Sciatic nerve (tissue), 2 donors: ENCODE results near the gene CSNK1G2. TPM values are rescaled to one million over a fixed set of nuclear protein-coding genes. Genes with fewer than 3 reads are reported as not detected.
"Not testable (repeated sequence)": the region's sequence is repeated elsewhere in the genome, so short reads cannot be mapped to it uniquely, and the experiment has no call there.

Source experiments
- ATAC-seq: fragments of 200-7000 bp; cut with Tn5 transposase; one replicate; pipeline ENCODE4 v1.9.1; 2020; ENCODE audit warnings: mild to moderate bottlenecking, moderate library complexity
- DNase-seq: peaks from one replicate; pipeline ENCODE4 v3.0.0-alpha.2; 2020; ENCODE audit warnings: low spot score
- intact Hi-C: fragments of 100-400 bp; cut with DNase I; formaldehyde crosslinking; loops from one replicate; pipeline ENCODE4 v1.14.2; 2022
- total RNA-seq: library from RNA; stranded (reverse); fragmentation: NEBNext Ultra II Directional; extraction: Animal tissue kit (Norgen Biotek cat#: 25700); gene quantifications from one replicate; pipeline ENCODE4 v1.2.1, GENCODE V29; 2021
- donor health status: DM: no; HTN: no; CAD: no.
- donor health status: DM: no; HTN: no; CAD: no.

CSNK1G2 gene
- total RNA-seq, 1 donor from 2014 or later: 51.6 TPM

DNA sequence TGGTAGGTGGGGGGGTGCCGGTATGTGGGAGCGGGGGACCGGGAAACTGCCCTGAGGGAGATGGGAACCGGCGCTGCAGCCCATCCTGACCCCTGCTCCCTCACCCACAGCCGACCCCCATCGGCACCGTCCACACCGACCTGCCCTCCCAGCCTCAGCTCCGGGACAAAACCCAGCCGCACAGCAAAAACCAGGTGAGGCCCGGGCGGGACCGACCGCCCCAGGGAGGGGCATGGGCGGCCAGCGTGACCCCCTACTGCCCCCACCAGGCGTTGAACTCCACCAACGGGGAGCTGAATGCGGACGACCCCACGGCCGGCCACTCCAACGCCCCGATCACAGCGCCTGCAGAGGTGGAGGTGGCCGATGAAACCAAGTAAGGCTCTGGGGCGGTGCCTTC, 38.7 kb downstream of the CSNK1G2 start:
- no peak for DNase-seq
- no peak for ATAC-seq
- intact Hi-C loops: no loop called here

DNA sequence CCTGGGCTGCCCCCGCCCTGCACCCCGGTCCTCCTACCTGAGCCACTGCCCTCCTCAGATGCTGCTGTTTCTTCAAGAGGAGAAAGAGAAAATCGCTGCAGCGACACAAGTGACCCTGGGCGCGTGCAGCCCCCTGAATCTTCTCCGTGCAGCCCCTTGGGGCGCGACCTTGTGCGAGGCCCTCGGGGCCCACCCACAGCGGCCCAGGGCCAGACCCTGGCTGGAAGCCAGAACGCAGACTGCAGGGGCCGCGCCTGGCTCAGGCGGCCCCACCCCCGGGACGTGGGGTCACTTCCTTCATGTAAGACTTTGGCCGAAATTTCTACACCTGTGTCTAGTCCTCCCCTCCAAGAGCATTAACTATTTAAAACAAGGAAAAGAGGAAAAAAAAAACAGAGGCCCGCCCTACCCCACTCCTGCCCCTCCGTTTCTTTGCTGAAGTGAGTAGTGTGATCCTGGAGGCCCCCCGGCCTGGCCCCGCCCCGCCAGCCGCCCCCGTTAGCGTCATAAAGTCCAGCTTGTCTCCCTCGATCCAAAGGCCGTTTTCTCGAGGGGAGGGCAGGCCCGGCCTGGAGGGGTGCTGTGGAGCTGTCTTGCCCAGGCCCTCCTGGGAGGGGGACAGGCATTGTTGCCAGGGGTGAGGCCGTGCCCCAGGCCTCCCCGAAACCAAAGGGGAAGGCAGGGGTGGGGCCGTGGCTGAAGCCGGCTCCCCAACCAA, 39.3 kb downstream of the CSNK1G2 start:
- ATAC-seq: peak; percentile 31
- no peak for DNase-seq
- intact Hi-C loops: no loop called here

DNA sequence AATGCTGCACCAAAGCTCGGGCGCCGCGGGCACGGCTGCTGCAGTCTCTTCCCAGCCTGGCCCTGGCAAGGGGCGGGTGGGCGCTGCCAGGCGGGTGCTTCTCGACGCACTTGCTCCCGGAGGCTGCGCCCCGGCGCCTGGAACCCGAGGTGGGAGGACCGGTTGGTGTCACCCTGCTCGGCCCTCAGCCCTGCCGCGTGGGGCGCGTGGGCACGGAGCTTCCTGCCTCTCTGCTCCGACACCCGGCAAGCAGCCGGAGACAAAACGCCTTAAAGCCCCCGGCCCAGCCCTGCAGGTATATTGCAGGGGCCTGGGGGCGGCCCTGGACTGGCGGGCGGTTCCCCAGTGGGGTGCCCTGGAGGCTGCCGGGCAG, 39.8 kb downstream of the CSNK1G2 start:
- ATAC-seq (peak; percentile 25), DNase-seq (no peak)
- intact Hi-C loops: no loop called here

DNA sequence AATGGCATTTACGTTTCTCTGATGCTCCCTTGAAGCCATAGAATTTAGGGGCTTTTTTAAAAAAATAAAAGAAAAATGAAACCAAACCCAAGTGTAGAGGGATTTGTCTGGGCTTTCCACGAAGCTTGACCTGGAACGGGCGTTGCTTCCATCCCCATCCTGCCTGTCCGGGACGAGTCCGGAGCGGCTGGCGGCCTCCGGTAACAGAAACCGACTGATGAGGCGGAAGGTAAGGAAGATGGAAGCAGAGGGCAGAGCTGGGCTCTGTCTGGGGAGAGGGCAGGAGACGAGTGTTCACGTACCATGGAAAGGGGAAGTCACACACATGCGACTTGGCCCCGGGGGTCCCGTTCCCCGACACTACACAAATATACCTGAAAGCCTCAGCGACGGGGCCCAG, 40.3 kb downstream of the CSNK1G2 start:
- no peak for DNase-seq
- ATAC-seq: no peak
- intact Hi-C loops: no loop called here

DNA sequence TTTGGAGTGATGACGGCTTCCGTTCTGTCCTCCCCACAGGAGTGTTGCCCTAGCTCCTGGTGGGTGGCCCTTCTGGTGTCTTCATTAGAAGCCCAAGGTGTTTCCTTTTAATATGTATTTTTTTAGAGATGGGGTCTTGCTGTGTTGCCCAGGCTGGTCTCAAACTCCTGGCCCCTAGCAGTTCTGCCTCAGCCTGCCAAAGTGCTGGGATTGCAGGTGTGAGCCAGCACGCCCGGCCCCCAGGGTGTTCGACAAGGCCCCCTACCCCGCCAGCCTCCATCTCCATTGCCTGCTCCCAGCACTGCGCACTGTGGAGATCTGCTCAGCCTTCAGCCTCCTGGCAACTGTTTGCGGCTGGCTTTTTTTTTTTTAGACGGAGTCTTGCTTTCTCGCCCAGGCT, 43.4 kb downstream of the CSNK1G2 start:
- DNase-seq (no peak), ATAC-seq (no peak)
- intact Hi-C loops: no loop called here

DNA sequence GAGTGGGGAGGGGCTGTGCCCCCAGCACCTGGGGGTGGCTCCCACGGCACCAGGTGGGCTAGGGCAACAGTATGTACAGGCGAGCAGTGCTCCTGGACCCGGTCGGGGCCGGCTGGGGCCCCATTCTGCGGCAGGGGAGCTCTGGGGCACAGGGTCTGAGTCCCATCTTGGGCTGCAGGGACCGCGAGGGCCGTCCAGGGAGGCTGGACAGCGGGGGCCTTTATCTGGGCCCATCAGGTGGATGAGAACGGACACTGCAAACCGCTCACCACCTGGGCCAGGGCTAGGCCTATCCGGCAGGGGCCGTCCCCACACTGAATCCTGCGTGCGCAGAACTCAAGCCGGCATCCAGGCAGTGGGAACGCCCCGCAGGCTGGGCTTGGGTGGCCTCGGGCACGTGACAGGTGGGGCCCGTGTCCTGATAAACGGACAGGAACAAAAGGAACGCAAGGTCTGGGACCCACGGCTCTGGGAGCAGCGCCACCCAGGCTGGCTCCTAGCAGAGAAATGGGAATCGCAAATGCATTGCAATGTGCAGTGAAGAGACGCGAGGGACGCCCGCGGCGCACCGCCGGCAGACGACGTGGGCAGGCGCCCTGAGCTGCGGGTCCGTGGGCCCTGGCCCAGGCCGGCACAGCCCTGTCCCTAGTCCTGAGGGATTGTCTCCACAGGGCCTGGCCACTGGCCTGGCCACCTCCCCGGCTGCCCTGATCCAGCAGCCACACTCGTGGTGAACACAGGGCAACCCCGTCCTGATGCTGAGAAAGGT, 44.8 kb downstream of the CSNK1G2 start:
- DNase-seq: no peak
- peak; percentile 19 for ATAC-seq
- intact Hi-C loops: no loop called here

DNA sequence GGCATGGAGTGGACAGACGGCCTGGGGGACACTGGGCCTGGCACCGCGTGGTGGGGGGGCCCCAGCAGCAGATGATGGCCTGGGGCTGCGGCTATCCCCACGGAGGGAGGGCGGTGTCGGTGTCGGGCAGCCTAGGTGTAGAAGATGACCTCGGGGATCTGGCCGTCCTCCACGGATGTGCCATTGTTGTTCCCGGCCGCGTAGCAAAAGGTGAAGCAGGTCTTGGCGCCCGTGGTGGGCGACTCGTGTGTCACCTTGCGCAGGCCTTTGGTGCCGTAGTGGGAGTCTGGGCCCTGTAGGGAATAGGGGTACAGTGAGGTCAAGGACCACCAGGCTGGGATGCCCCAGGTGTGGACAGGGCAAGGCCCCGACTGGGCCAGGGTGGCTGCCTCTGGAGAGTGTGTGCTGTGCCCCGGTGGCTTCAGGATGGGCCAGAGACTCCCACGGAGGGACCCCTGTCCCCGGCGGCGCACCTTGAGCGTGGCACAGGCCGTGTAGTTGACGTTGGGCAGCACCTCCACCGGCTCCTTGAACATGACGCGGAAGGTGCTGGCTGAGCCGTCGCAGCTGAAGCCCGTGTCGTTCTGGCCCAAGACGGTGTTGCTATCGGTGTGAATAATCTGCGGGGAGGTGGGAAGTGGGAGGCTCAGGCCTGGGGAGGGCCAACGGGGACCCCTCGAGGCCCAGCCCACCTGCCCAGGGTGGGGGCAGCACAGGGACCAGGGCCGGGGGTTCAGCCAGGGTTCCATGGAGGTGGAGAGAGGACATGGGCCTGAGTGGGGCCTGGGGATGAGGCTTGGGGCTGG, 45.6 kb downstream of the CSNK1G2 start:
- ATAC-seq (peak; percentile 8), DNase-seq (no peak)
- intact Hi-C loops: no loop called here

DNA sequence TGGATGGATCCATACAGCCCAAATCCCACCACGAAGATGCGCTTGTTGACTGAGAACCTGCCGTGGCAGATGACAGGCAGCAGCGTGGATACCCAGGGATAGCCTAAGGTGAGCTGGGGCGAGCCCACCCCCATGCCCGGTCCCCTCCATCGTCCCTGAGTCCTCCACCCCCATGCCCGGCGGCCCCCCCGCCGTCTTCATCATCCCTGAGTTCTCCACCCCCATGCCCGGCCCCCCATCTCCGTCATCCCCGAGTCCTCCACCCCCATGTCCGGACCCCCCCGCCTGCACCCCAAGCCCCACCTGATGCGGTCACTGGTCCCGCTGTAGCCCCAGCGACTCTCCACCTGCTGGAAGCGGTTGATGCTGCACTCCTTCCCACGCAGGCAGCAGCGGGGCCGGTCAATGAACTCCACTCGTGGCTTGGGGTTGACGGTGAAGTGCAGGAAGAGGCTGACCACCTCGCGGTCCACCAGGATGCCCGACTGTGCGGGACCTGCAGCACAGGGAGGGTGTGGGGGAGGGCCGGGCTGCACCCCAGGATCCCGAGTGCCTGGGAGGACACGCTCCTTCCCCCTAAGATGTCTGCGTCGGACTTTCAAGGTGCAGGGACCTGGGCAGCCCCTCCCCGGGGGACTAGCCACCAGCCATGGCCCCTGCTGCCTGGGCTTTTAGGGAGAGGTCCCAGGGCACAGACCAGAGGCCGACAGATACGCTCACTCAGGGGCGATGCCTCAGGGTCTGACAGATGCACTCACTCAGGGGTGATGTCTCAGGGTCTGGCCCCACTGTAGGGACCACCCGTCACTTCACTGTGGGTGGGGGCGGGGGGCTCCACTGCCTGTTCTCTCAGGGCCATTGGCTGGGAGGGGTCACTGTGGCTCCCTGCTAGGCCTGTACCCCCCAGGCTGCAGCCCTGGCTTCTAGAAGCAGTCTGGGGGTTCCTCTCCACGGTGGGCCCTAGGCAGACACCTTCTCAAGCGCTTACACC, 46.5 kb downstream of the CSNK1G2 start:
- DNase-seq: no peak
- ATAC-seq: peak; percentile 18
- intact Hi-C loops: no loop called here

DNA sequence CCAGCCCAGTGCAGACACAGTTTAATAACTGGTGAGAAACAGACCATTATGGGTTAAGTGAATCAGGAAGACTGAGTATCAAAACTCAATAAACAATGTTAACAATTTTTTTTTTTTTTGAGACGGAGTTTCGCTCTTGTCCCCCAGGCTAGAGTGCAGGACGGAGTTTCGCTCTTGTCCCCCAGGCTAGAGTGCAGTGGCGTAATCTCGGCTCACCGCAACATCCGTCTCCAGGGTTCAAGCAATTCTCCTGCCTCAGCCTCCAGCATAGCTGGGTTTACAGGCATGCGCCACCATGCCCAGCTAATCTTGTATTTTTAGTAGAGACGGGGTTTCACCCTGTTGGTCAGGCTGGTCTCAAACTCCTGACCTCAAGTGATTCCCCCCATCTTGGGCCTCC, 47.5 kb downstream of the CSNK1G2 start:
- DNase-seq, ATAC-seq, intact Hi-C loops: not testable (repeated sequence)

DNA sequence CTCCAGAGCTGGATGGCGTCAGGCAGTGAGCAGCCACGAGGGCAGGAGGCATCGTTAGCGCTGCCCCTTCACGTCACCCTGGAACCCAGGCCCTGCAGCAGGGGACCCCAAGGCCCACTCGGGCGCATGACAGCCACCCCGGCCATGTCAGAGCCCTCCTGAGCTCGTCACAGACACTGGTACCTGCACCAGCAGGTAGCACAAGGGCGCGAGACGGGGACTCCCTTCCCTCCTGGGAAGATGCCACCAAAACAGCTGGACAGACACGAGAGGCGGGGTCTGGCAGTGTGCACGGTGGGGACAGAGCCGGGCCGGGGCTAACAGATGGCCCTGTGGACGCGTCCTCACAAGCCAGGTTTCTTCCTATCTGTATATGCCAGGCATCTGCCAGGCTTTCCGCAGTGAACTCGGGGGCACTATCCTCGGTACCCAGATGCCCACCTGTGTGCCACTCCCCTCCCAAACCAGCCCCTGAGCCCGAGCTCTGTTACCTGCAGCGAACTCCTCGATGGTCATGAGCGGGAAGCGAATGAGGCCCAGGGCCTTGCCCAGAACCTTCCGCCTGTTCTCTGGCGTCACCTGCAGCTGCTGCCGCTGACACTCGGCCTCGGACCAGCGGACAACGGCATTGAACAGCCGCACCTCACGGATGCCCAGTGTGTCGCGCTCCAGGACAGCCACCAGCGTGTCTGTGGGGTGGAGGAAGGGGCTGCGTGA, 48.7 kb downstream of the CSNK1G2 start:
- ATAC-seq: no peak
- DNase-seq: no peak
- intact Hi-C loops: no loop called here

DNA sequence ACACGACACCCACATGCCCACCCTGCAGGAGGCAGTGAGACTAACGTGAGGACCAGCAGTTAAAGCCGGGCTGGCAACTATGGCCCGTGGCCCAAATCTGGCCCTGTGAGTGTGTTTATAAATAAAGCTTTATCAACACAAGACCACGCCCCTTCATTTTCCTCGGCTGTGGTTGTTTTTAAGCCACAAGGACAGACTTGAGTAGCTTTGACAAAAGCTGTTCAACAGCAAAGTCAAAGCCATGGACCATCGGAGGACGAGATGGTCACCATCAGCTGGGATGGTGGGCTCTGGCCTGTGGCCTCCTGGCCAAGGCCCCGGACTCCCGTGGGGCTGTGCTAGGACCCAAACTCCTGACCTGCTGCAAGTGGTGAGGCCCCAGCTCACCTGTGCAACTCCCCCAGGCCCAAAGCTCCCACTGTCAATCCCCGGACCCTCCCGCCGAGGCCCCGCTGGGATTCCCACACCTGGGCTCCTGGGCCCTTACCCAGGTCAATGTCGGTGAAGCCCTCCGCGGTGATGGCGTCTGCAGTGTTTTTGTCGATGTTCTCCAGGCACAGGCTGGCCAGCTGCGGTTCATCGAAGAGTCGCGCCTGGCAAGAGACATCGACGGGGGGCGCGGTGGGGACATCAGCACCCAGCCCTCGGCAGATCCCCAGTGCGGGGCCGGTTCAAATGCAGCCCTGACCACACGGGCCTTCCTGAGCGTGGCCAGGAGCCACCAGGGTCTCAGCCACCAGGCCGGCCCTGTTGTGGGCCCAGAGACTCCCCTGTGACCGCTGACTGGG, 49.5 kb downstream of the CSNK1G2 start:
- DNase-seq: no peak
- intact Hi-C loops: no loop called here
- no peak for ATAC-seq

DNA sequence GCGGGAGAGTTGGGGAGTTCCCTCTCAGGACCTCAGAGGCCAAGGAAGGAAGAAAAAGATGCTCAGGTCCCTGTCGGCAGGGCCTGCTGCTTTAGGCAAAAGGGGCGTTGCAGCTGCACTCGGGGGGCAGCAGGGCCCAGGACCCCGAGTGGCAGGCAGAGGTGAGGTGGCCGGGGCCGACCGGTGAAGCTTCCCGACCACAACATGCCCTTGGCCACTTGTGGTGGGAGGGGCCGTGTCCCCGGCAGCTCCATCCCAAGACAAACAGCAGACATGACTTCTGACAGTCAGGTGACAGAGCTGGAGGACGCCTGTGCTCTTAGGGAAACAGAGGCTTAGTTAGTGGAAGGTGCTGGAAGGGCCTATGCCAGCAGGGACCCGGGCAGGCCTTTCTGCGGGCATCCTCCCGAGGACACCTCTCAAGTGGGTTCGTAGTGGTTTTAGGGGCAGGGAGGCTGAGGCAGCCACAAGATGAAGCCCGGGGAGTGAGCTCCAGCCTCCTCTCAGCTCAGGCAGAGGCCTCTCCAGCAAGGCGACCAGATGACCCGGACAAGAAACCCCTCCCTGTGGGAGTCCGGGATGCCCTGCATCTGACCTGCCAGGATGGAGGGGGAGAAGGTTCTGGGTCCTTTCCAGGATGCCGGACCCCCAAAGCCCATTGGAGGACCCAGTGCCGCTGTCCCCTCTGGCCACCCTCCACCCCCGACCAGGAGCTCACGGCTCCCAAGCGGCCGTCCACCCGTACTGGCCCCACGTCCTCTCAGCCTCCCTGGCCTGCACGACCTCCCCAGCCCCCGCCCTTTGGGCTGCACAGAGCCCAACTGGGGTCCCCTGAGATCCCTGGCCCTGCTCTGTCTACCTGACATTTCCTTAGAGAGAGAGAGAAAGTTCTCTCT, 50.3 kb downstream of the CSNK1G2 start:
- ATAC-seq (no peak), DNase-seq (no peak)
- intact Hi-C loops: no loop called here

DNA sequence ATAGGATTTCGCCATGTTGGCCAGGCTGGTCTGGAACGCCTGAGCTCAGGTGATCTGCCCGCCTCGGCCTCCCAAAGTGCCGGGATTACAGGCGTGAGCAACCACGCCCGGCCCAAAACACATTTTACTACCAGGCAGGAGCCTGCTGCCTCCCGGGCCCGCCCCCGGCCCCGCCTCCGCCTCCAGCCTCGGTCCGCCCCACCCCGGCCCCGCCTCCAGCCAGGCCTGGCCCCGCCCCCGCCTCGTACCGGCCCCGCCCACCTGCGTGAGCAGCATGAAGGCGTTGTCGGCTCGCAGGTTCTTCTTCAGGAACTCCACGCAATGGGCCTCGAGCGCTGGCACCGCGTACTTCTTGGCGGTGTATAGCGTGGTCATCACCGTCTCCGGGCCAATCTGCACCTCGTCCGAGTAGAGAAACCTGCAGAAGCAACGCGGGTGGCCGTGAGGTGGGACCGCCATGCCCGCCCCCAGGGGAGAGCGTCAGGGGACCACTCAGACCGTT, 51.8 kb downstream of the CSNK1G2 start:
- peak; percentile 43 for ATAC-seq
- no peak for DNase-seq

DNA sequence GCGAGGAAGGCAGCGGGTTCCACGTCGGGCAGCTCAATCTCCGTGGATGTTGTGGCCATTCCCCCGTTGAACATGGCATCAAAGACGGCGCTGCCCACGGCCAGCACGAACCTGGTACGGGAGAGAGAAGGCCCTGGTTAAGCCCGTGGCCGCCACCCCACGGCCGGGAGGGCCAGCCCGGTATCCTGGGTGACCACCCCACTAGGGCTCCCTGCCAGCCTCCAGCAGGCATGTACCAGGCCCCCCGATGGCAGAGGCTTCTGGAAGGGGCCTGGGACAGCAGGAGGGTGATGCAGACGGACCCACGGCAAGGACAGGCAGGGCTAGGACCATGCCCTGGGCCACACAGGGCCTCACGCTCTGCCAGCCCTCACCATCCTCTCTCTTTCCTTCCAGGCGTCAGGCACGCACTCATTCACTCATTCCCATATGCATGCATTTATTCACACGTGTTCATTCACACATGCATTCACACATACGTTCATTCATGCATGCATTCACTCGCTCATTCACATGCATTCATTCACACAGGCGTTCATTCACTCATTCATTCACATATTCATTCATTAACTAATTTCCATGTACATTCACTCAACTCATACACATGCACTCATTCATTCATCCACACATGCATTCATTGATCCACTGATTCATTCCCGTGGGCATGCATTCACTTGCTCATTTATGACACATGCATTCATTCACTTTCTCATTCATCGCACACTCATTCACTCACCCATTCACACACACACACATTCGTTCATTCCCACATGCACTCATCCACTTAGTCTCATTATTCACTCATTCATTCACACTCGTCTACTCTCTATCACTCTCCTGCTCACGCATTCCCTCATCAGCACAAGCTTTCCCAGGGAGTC, 56.6 kb downstream of the CSNK1G2 start:
- no peak for ATAC-seq
- intact Hi-C loops: no loop called here
- DNase-seq: no peak

More for the DNA sequence above, 51.8 kb downstream of the CSNK1G2 start:
- intact Hi-C loops: no loop called here
